ENCODE results near the gene FCHSD2. TPM values are rescaled to one million over a fixed set of nuclear protein-coding genes. Genes with fewer than 3 reads are reported as not detected.

Gene FCHSD2
- total and polyA plus RNA-seq, 2 donors (not counting 1 experiment from before 2014, with no cell fraction given) = 113 to 189 TPM

DNA sequence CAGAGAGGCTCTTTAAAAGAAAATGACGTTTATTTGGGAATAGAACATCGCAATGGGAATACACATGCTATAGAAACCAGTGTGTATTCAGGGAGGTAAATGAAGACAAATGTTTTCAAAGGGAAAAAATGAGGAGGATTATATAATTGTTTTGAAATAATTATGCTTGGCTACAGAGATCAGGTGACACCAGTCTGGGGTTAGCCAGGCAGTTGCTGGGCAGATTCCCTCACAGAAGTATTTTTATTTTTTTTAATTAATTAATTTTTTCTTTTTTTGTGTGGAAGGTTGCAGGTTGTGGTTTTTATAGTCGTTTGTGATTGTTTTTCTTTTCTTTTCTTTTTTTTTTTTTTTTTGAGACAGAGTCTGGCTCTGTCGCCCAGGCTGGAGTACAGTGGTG is 342.7 kb downstream of the FCHSD2 start:
- ATAC-seq (ENCODE audit: low read depth) = no peak
- H3K27ac Mint-ChIP-seq = no peak overlapping the region

DNA sequence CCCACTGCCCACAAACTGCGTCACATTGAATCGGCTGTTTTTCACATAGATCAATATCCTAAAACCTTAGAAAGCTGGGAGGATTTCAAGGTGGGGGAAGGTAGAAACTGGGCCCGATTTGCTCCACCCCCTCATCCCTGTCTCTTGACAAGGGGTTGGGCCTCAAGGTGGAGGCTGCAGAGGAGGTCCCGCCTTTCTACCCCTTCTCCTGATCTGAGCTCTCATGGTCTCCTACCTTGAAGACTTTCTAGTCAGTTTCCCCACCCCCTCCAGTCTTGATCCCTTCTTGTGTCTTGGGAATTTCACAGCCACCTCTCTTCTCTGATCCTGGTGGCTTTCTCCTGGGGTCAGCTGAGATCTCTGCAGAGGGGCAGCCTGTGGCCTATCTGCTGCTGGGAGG is 343.8 kb downstream of the FCHSD2 start:
- H3K27me3 Mint-ChIP-seq = no peaks in the 10 kb centered on the region
- Histone ChIP-seq H3K4me2 (replicated peaks; ENCODE audit: low read depth, low read length, poor library complexity, severe bottlenecking) (no peak overlapping the region), H2AFZ (ENCODE audit: insufficient read depth, low read depth, low read length, poor library complexity, severe bottlenecking) (no peak overlapping the region), H3K27ac (ENCODE audit: low read length in 2 of 2) (no peak overlapping the region), H3K79me2 (ENCODE audit: control insufficient read depth, insufficient read depth, low read length) (no peaks in the 10 kb centered on the region), H3K9ac (ENCODE audit: low read length) (no peak overlapping the region), H3K4me3 (ENCODE audit: control extremely low read depth in 1 of 5, extremely low read depth in 1 of 5, insufficient read depth in 1 of 5, low read depth in 2 of 5, low read length in 4 of 5) (no peak overlapping the region), H3K27me3 (replicated peaks in 1 of 4; ENCODE audit: control extremely low read depth in 1 of 4, control insufficient read depth in 3 of 4, insufficient read depth in 4 of 4, low read length in 3 of 4) (no peaks in the 10 kb centered on the region), H3K4me1 (ENCODE audit: control insufficient read depth in 2 of 2, insufficient read depth in 2 of 2, low read length in 2 of 2) (peaks cover 12 to 17% of the 10 kb centered on the region in 2 donors), H4K20me1 (ENCODE audit: control insufficient read depth, insufficient read depth, low read length, poor library complexity, severe bottlenecking) (no peaks in the 10 kb centered on the region), H3K36me3 (replicated peaks in 1 of 2; ENCODE audit: control extremely low read depth in 1 of 2, control insufficient read depth in 1 of 2, extremely low read depth in 1 of 2, insufficient read depth in 2 of 2, low read length in 1 of 2) (no peaks in the 10 kb centered on the region), H3K9me3 (ENCODE audit: control extremely low read depth in 1 of 3, control insufficient read depth in 2 of 3, insufficient read depth in 1 of 3, low read length in 2 of 3) (no peaks in the 10 kb centered on the region)
- ATAC-seq (ENCODE audit: low read depth) = no peak
- no peaks in the 10 kb centered on the region for H3K9me3 Mint-ChIP-seq (ENCODE audit: insufficient read depth)
- CTCF ChIA-PET = interaction anchor here (0.9 to 3.0 kb wide), 4 partner anchors 10 to 74 kb away, joined by 3 to 15 read pairs (median 4); no protein-coding TSS in a partner anchor
- TF ChIP-seq, protein P1, sequence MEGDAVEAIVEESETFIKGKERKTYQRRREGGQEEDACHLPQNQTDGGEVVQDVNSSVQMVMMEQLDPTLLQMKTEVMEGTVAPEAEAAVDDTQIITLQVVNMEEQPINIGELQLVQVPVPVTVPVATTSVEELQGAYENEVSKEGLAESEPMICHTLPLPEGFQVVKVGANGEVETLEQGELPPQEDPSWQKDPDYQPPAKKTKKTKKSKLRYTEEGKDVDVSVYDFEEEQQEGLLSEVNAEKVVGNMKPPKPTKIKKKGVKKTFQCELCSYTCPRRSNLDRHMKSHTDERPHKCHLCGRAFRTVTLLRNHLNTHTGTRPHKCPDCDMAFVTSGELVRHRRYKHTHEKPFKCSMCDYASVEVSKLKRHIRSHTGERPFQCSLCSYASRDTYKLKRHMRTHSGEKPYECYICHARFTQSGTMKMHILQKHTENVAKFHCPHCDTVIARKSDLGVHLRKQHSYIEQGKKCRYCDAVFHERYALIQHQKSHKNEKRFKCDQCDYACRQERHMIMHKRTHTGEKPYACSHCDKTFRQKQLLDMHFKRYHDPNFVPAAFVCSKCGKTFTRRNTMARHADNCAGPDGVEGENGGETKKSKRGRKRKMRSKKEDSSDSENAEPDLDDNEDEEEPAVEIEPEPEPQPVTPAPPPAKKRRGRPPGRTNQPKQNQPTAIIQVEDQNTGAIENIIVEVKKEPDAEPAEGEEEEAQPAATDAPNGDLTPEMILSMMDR (IDR thresholded peaks at IDR 0.05) = no peak
- TF ChIP-seq EZH2 (IDR thresholded peaks at IDR 0.05; ENCODE audit: borderline replicate concordance, insufficient read depth, low read depth, low read length, poor library complexity, severe bottlenecking) = no peak
- POLR2A ChIA-PET = interaction anchor here (1.6 kb wide), 1 partner anchor 16 kb away, joined by 4 read pairs; the partner anchor contains the start of gene ATG16L2
- H3K27ac Mint-ChIP-seq = no peak overlapping the region
- DNase-seq = no peak
- H3K4me1 Mint-ChIP-seq = peaks cover 17% of the 10 kb centered on the region
- no peak overlapping the region for H3K4me3 Mint-ChIP-seq
- 92% methylated on average over 1 of the region's 4 CpGs for WGBS (ENCODE audit: insufficient coverage)
- intact Hi-C loops (cut with micrococcal nuclease) = no loop called here

More for the DNA sequence above, 342.7 kb downstream of the FCHSD2 start:
- WGBS (ENCODE audit: insufficient coverage) = no CpG with 5 or more reads among the region's 4 CpGs
- H3K9me3 Mint-ChIP-seq (ENCODE audit: insufficient read depth) = no peaks in the 10 kb centered on the region
- H3K9ac ChIP-seq (ENCODE audit: low read length) = no peak overlapping the region
- no peaks in the 10 kb centered on the region for H4K20me1 ChIP-seq (ENCODE audit: control insufficient read depth, insufficient read depth, low read length, poor library complexity, severe bottlenecking)
- intact Hi-C loops (cut with micrococcal nuclease) = no loop called here
- peaks cover 8% of the 10 kb centered on the region for H3K4me1 Mint-ChIP-seq
- no peak overlapping the region for H2AFZ ChIP-seq (ENCODE audit: insufficient read depth, low read depth, low read length, poor library complexity, severe bottlenecking)
- no peaks in the 10 kb centered on the region for H3K36me3 ChIP-seq (replicated peaks in 1 of 2; ENCODE audit: control extremely low read depth in 1 of 2, control insufficient read depth in 1 of 2, extremely low read depth in 1 of 2, insufficient read depth in 2 of 2, low read length in 1 of 2)
- TF ChIP-seq, protein P1 (IDR thresholded peaks at IDR 0.05) = no peak
- no peak for TF ChIP-seq EZH2 (IDR thresholded peaks at IDR 0.05; ENCODE audit: borderline replicate concordance, insufficient read depth, low read depth, low read length, poor library complexity, severe bottlenecking)
- DNase-seq = no peak
- CTCF ChIA-PET = interaction anchor here (1.5 to 3.0 kb wide), 2 partner anchors 13 to 75 kb away, joined by 5 to 15 read pairs; no protein-coding TSS in a partner anchor
- H3K27me3 ChIP-seq (replicated peaks in 1 of 4; ENCODE audit: control extremely low read depth in 1 of 4, control insufficient read depth in 3 of 4, insufficient read depth in 4 of 4, low read length in 3 of 4) = no peaks in the 10 kb centered on the region
- H3K4me2 ChIP-seq (replicated peaks; ENCODE audit: low read depth, low read length, poor library complexity, severe bottlenecking) = no peak overlapping the region
- H3K27ac ChIP-seq (ENCODE audit: low read length in 2 of 2) = no peak overlapping the region
- H3K4me3 ChIP-seq (ENCODE audit: control extremely low read depth in 1 of 5, extremely low read depth in 1 of 5, insufficient read depth in 1 of 5, low read depth in 2 of 5, low read length in 4 of 5) = no peak overlapping the region
- POLR2A ChIA-PET = interaction anchor here (0.7 kb wide), 1 partner anchor 17 kb away, joined by 4 read pairs; no protein-coding TSS in a partner anchor
- no peaks in the 10 kb centered on the region for H3K79me2 ChIP-seq (ENCODE audit: control insufficient read depth, insufficient read depth, low read length)
- H3K4me3 Mint-ChIP-seq = no peak overlapping the region
- no peaks in the 10 kb centered on the region for H3K27me3 Mint-ChIP-seq
- no peaks in the 10 kb centered on the region for H3K9me3 ChIP-seq (ENCODE audit: control extremely low read depth in 1 of 3, control insufficient read depth in 2 of 3, insufficient read depth in 1 of 3, low read length in 2 of 3)
- peaks cover 6 to 11% of the 10 kb centered on the region in 2 donors for H3K4me1 ChIP-seq (ENCODE audit: control insufficient read depth in 2 of 2, insufficient read depth in 2 of 2, low read length in 2 of 2)

Measured in B cell (primary cell).